Tibial artery (tissue), 4 donors: ENCODE results near the gene TP63.

Source experiments
- DNase-seq, 2 donors: peaks; one replicate each; pipeline ENCODE4 v3.0.0-alpha.2; 2019
- H3K27ac ChIP-seq, 2 donors: fragments of 200-600 bp; sonication (generic) in 1 of 2; 1 replicate in 1 of 2; 2 replicates in 1 of 2; pipeline ENCODE4 v1.5.1; 2018 to 2019; ENCODE audit warnings: mild to moderate bottlenecking in 1 of 2
- H3K27me3 ChIP-seq, 2 donors: fragments of 200-600 bp; sonication (generic) in 1 of 2; one replicate each; pipeline versions ENCODE4 v1.5.1 to v1.6.0; 2016 to 2019
- H3K36me3 ChIP-seq, 3 donors: fragments of 200-600 bp; sonication (generic) in 2 of 3; one replicate each; pipeline ENCODE4 v1.5.1; 2016 to 2019; ENCODE audit warnings: mild to moderate bottlenecking in 2 of 3
- H3K4me1 ChIP-seq, 4 donors: fragments of 200-600 bp; sonication (generic) in 2 of 4; 1 replicate in 3 of 4; 2 replicates in 1 of 4; pipeline ENCODE4 v1.5.1; 2016 to 2019
- H3K4me3 ChIP-seq, 2 donors: fragments of 200-600 bp; sonication (generic) in 1 of 2; 1 replicate in 1 of 2; 2 replicates in 1 of 2; pipeline ENCODE4 v1.5.1; 2018 to 2019; ENCODE audit warnings: mild to moderate bottlenecking in 2 of 2
- H3K9me3 ChIP-seq, 3 donors: fragments of 200-600 bp; sonication (generic) in 1 of 3; one replicate each; pipeline ENCODE4 v1.5.1; 2016 to 2019
- CTCF ChIP-seq, 2 experiments: fragments of 200-600 bp in 1 of 2; fragments of 450-650 bp in 1 of 2; IDR thresholded peaks; one replicate each; pipeline ENCODE4 v1.5.1; 2017 to 2019; ENCODE audit warnings: antibody characterized with exemption in 2 of 2, mild to moderate bottlenecking in 1 of 2, moderate library complexity in 1 of 2
- intact Hi-C: fragments of 100-400 bp; cut with DNase I; formaldehyde crosslinking; loops from one replicate; pipeline ENCODE4 v1.15.0; 2023; ENCODE audit warnings: low total_unique reads

TP63 gene

GRCh38 chr3:189690672-189691071 is 59.5 kb downstream of the TP63 start:
- no peaks in the 10 kb centered on the region for H3K4me1 ChIP-seq
- no peak for DNase-seq

GRCh38 chr3:189695400-189695799 is 64.2 kb downstream of the TP63 start:
- H3K4me1 ChIP-seq: no peaks in the 10 kb centered on the region

More at GRCh38 chr3:189690672-189691071, 59.5 kb downstream of the TP63 start:
- Histone ChIP-seq H3K27ac (no peak overlapping the region), H3K4me3 (no peak overlapping the region), H3K36me3 (no peaks in the 10 kb centered on the region), H3K9me3 (no peaks in the 10 kb centered on the region), H3K27me3 (no peaks in the 10 kb centered on the region)
- intact Hi-C loops: no loop called here
- TF ChIP-seq CTCF (IDR thresholded peaks at IDR 0.05): no peak

GRCh38 chr3:189698811-189699210 is 67.6 kb downstream of the TP63 start:
- no peak for DNase-seq

More at GRCh38 chr3:189695400-189695799, 64.2 kb downstream of the TP63 start:
- no peak for TF ChIP-seq CTCF (IDR thresholded peaks at IDR 0.05)
- H3K4me3 ChIP-seq: no peak overlapping the region
- no peak for DNase-seq
- no peaks in the 10 kb centered on the region for H3K27me3 ChIP-seq
- no peak overlapping the region for H3K27ac ChIP-seq
- H3K9me3 ChIP-seq: no peaks in the 10 kb centered on the region
- H3K36me3 ChIP-seq: no peaks in the 10 kb centered on the region
- intact Hi-C loops: no loop called here

GRCh38 chr3:189699885-189700284 is 68.7 kb downstream of the TP63 start:
- no peaks in the 10 kb centered on the region for H3K4me1 ChIP-seq
- no peaks in the 10 kb centered on the region for H3K27me3 ChIP-seq
- DNase-seq: no peak
- intact Hi-C loops: no loop called here
- TF ChIP-seq CTCF (IDR thresholded peaks at IDR 0.05): no peak
- no peaks in the 10 kb centered on the region for H3K9me3 ChIP-seq
- H3K36me3 ChIP-seq: no peaks in the 10 kb centered on the region
- H3K4me3 ChIP-seq: no peak overlapping the region
- no peak overlapping the region for H3K27ac ChIP-seq

More at GRCh38 chr3:189698811-189699210, 67.6 kb downstream of the TP63 start:
- Histone ChIP-seq H3K27me3 (no peaks in the 10 kb centered on the region), H3K36me3 (no peaks in the 10 kb centered on the region), H3K9me3 (no peaks in the 10 kb centered on the region), H3K4me1 (no peaks in the 10 kb centered on the region), H3K27ac (no peak overlapping the region), H3K4me3 (no peak overlapping the region)
- TF ChIP-seq CTCF (IDR thresholded peaks at IDR 0.05): no peak
- intact Hi-C loops: no loop called here

GRCh38 chr3:189702066-189702646 is 71.0 kb downstream of the TP63 start:
- H3K4me1 ChIP-seq: no peaks in the 10 kb centered on the region
- H3K27ac ChIP-seq: no peak overlapping the region
- no peak overlapping the region for H3K4me3 ChIP-seq
- intact Hi-C loops: no loop called here
- no peaks in the 10 kb centered on the region for H3K9me3 ChIP-seq
- H3K27me3 ChIP-seq: no peaks in the 10 kb centered on the region
- DNase-seq: no peak
- no peak for TF ChIP-seq CTCF (IDR thresholded peaks at IDR 0.05)
- H3K36me3 ChIP-seq: no peaks in the 10 kb centered on the region

GRCh38 chr3:189703865-189704264 is 72.7 kb downstream of the TP63 start:
- DNase-seq: no peak
- Histone ChIP-seq H3K4me3 (no peak overlapping the region), H3K36me3 (no peaks in the 10 kb centered on the region), H3K27ac (no peak overlapping the region), H3K4me1 (no peaks in the 10 kb centered on the region), H3K27me3 (no peaks in the 10 kb centered on the region), H3K9me3 (no peaks in the 10 kb centered on the region)
- intact Hi-C loops: no loop called here
- no peak for TF ChIP-seq CTCF (IDR thresholded peaks at IDR 0.05)
